H9 (cell line): ENCODE measurements around the gene MRGPRG. TPM values are rescaled to one million over a fixed set of nuclear protein-coding genes. Genes with fewer than 3 reads are reported as not detected.

Experiments
- DNase-seq: peaks from one replicate; pipeline ENCODE4 v3.0.0-alpha.2; 2017
- H2AFZ ChIP-seq: one replicate; pipeline ENCODE4 v1.6.1; 2013; ENCODE audit warnings: mild to moderate bottlenecking, low read length, control low read depth, moderate library complexity
- H2AK5ac ChIP-seq: 2 replicates; pipeline ENCODE4 v1.6.1; 2013; ENCODE audit warnings: low read length, control low read depth, mixed read lengths; ENCODE audit not compliant: insufficient read length
- H2BK120ac ChIP-seq: one replicate; pipeline ENCODE4 v1.6.1; 2013; ENCODE audit warnings: low read depth, mild to moderate bottlenecking, low read length, control low read depth, inconsistent platforms; ENCODE audit not compliant: poor library complexity, severe bottlenecking
- H2BK12ac ChIP-seq: 2 replicates; pipeline ENCODE4 v1.6.1; 2013; ENCODE audit warnings: low read length, control low read depth, mixed read lengths, low read depth; ENCODE audit not compliant: insufficient read length
- H2BK15ac ChIP-seq: 2 replicates; pipeline ENCODE4 v1.6.1; 2013; ENCODE audit warnings: low read depth, low read length, control low read depth
- H2BK20ac ChIP-seq: one replicate; pipeline ENCODE4 v1.6.1; 2013; ENCODE audit warnings: low read depth, mild to moderate bottlenecking, low read length, control low read depth, inconsistent platforms; ENCODE audit not compliant: poor library complexity, severe bottlenecking
- H2BK5ac ChIP-seq: 2 replicates; pipeline ENCODE4 v1.6.1; 2013; ENCODE audit warnings: low read length, control low read depth, mixed read lengths; ENCODE audit not compliant: insufficient read length
- H3K14ac ChIP-seq: 2 replicates; pipeline ENCODE4 v1.6.1; 2013; ENCODE audit warnings: low read length, control low read depth; ENCODE audit not compliant: insufficient read depth
- H3K18ac ChIP-seq: 2 replicates; pipeline ENCODE4 v1.6.1; 2013; ENCODE audit warnings: low read depth, mild to moderate bottlenecking, mixed read lengths, low read length, control low read depth; ENCODE audit not compliant: insufficient read length
- H3K23ac ChIP-seq: 2 replicates; pipeline ENCODE4 v1.6.1; 2013; ENCODE audit warnings: low read length, control low read depth, mixed read lengths, low read depth; ENCODE audit not compliant: insufficient read length
- H3K23me2 ChIP-seq: 2 replicates; pipeline ENCODE4 v1.6.1; 2013; ENCODE audit warnings: low read depth, mild to moderate bottlenecking, mixed read lengths, low read length, control low read depth; ENCODE audit not compliant: insufficient read length, poor library complexity, severe bottlenecking
- H3K27ac ChIP-seq: 2 replicates; pipeline ENCODE4 v1.5.1; 2013; ENCODE audit warnings: low read length, control low read depth, mixed read lengths, low read depth; ENCODE audit not compliant: insufficient read length
- H3K27me3 ChIP-seq: 2 replicates; pipeline ENCODE4 v1.6.1; 2013; ENCODE audit warnings: low read length, control low read depth, inconsistent platforms; ENCODE audit not compliant: insufficient read depth
- H3K4ac ChIP-seq: 2 replicates; pipeline ENCODE4 v1.6.1; 2013; ENCODE audit warnings: low read depth, mild to moderate bottlenecking, control low read depth, inconsistent platforms, low read length, moderate library complexity
- H3K4me1 ChIP-seq: 2 replicates; pipeline ENCODE4 v1.6.1; 2013; ENCODE audit warnings: low read length, control low read depth, inconsistent platforms; ENCODE audit not compliant: insufficient read depth
- H3K4me2 ChIP-seq: 2 replicates; pipeline ENCODE4 v1.6.1; 2013; ENCODE audit warnings: low read length, control low read depth, mixed read lengths; ENCODE audit not compliant: insufficient read length, insufficient read depth
- H3K56ac ChIP-seq: 2 replicates; pipeline ENCODE4 v1.6.1; 2013; ENCODE audit warnings: low read depth, mild to moderate bottlenecking, mixed read lengths, low read length, control low read depth; ENCODE audit not compliant: insufficient read length
- H3K79me1 ChIP-seq: 2 replicates; pipeline ENCODE4 v1.6.1; 2013; ENCODE audit warnings: low read depth, mild to moderate bottlenecking, moderate library complexity, low read length, control low read depth, inconsistent platforms; ENCODE audit not compliant: insufficient read depth, poor library complexity, severe bottlenecking
- H3K79me2 ChIP-seq: 2 replicates; pipeline ENCODE4 v1.6.1; 2013; ENCODE audit warnings: low read length, control low read depth, inconsistent platforms; ENCODE audit not compliant: insufficient read depth
- H3K9ac ChIP-seq: 2 replicates; pipeline ENCODE4 v1.6.1; 2013; ENCODE audit warnings: low read length, control low read depth, mixed read lengths; ENCODE audit not compliant: insufficient read length; ENCODE audit errors: extremely low read depth
- H3K9me3 ChIP-seq: one replicate; pipeline ENCODE4 v1.6.1; 2013; ENCODE audit warnings: low read depth, low read length, inconsistent platforms; ENCODE audit not compliant: control insufficient read depth
- H3T11ph ChIP-seq: one replicate; pipeline ENCODE4 v1.6.1; 2013; ENCODE audit warnings: mild to moderate bottlenecking, low read length, control low read depth, inconsistent platforms
- H4K20me1 ChIP-seq: one replicate; pipeline ENCODE4 v1.6.1; 2013; ENCODE audit not compliant: control insufficient read depth, insufficient read length, insufficient read depth
- H4K5ac ChIP-seq: 2 replicates; pipeline ENCODE4 v1.6.1; 2013; ENCODE audit warnings: low read depth, mild to moderate bottlenecking, mixed read lengths, low read length, control low read depth; ENCODE audit not compliant: insufficient read length
- H4K8ac ChIP-seq: replicated peaks from 2 replicates; pipeline ENCODE4 v1.6.1; 2013; ENCODE audit warnings: low read length, control low read depth, mixed read lengths, low read depth; ENCODE audit not compliant: insufficient read length
- H4K91ac ChIP-seq: 2 replicates; pipeline ENCODE4 v1.6.1; 2013; ENCODE audit warnings: low read depth, mild to moderate bottlenecking, moderate library complexity, mixed read lengths, low read length, control low read depth; ENCODE audit not compliant: insufficient read length
- H3K27ac Mint-ChIP-seq, 3 experiments: 2 replicates in 2 of 3; 3 replicates in 1 of 3; pipeline ENCODE4 v1.8.0; 2020 to 2021; ENCODE audit warnings: mixed read lengths in 3 of 3, mild to moderate bottlenecking in 1 of 3, moderate library complexity in 1 of 3
- H3K27me3 Mint-ChIP-seq: 2 replicates; pipeline ENCODE4 v1.8.0; 2021; ENCODE audit warnings: low read depth, mild to moderate bottlenecking, moderate library complexity, mixed read lengths
- H3K36me3 Mint-ChIP-seq, 3 experiments: 2 replicates in 2 of 3; 3 replicates in 1 of 3; pipeline ENCODE4 v1.8.0; 2020 to 2021; ENCODE audit warnings: low read depth in 3 of 3, mixed read lengths in 3 of 3; ENCODE audit not compliant: insufficient read depth in 1 of 3
- H3K4me1 Mint-ChIP-seq, 2 experiments: 2 replicates each; pipeline ENCODE4 v1.8.0; 2020; ENCODE audit warnings: mixed read lengths in 2 of 2
- H3K4me3 Mint-ChIP-seq, 2 experiments: 2 replicates in 1 of 2; 3 replicates in 1 of 2; pipeline ENCODE4 v1.8.0; 2020 to 2021; ENCODE audit warnings: mild to moderate bottlenecking in 2 of 2, mixed read lengths in 2 of 2, moderate library complexity in 1 of 2
- H3K9me3 Mint-ChIP-seq, 2 experiments: 2 replicates in 1 of 2; 3 replicates in 1 of 2; pipeline ENCODE4 v1.8.0; 2020; ENCODE audit warnings: mild to moderate bottlenecking in 2 of 2, mixed read lengths in 2 of 2, moderate library complexity in 1 of 2
- CTCF ChIP-seq: fragments of 200-600 bp; sonication (generic); conservative IDR thresholded peaks from 3 replicates; pipeline ENCODE4 v1.8.0; 2021; ENCODE audit warnings: antibody characterized with exemption, mild to moderate bottlenecking
- WGBS: extraction: QIAGEN DNeasy Blood & Tissue Kit; methylation state at CpG from one replicate; pipeline ENCODE4 v1.1.7; 2013; ENCODE audit warnings: missing lambda C conversion rate, low lambda C conversion rate, mixed read lengths; ENCODE audit not compliant: insufficient read length; ENCODE audit errors: extremely low coverage; 5-methylcytosine and 5-hydroxymethylcytosine counted together
- total RNA-seq: library from RNA; stranded (reverse); gene quantifications from 2 replicates; pipeline ENCODE4 v1.2.1, GENCODE V29; 2021

Gene MRGPRG
- total RNA-seq, 1 experiment from 2014 or later = not detected

GRCh38 chr11:3170044-3170755 lies 48.4 kb downstream of the MRGPRG start:
- no peaks in the 10 kb centered on the region for H3K23me2 ChIP-seq
- Mint-ChIP-seq H3K36me3 (no peaks in the 10 kb centered on the region), H3K4me1 (peaks cover 14 to 17% of the 10 kb centered on the region in 2 experiments), H3K9me3 (no peaks in the 10 kb centered on the region), H3K27ac (no peak overlapping the region; a peak in 1 of 7 replicates), H3K4me3 (no peak overlapping the region; a peak in 1 of 5 replicates), H3K27me3 (peaks cover 64% of the 10 kb centered on the region)
- no peak overlapping the region for H3K4me2 ChIP-seq
- H2BK5ac ChIP-seq = no peak overlapping the region
- no peak overlapping the region for H2BK20ac ChIP-seq
- H3K4me1 ChIP-seq = no peaks in the 10 kb centered on the region; the same call in 1 of the 2 replicates
- no peak overlapping the region for H3K4ac ChIP-seq
- H3K27ac ChIP-seq = no peak overlapping the region
- no CpG with 5 or more reads among the region's 18 CpGs for WGBS
- DNase-seq = no peak
- no peaks in the 10 kb centered on the region for H3K79me1 ChIP-seq
- H4K5ac ChIP-seq = no peak overlapping the region
- no peak overlapping the region for H2BK120ac ChIP-seq
- peaks cover 7% of the 10 kb centered on the region; the same call in 1 of the 2 replicates for H3K27me3 ChIP-seq
- no peak overlapping the region for H3K14ac ChIP-seq
- H2BK15ac ChIP-seq = no peak overlapping the region
- no peak for TF ChIP-seq CTCF
- H2AK5ac ChIP-seq = no peak overlapping the region
- no peak overlapping the region for H3T11ph ChIP-seq
- no peak overlapping the region for H4K8ac ChIP-seq
- H2BK12ac ChIP-seq = no peak overlapping the region
- H3K9me3 ChIP-seq = no peaks in the 10 kb centered on the region
- H4K20me1 ChIP-seq = no peaks in the 10 kb centered on the region
- no peak overlapping the region for H3K56ac ChIP-seq
- H3K79me2 ChIP-seq = no peaks in the 10 kb centered on the region
- no peak overlapping the region for H3K18ac ChIP-seq
- H3K23ac ChIP-seq = no peak overlapping the region
- no peak overlapping the region for H3K9ac ChIP-seq
- H4K91ac ChIP-seq = no peak overlapping the region
- H2AFZ ChIP-seq = no peak overlapping the region
